Tibial artery (tissue), 4 donors: Measurements from ENCODE around the gene RIMBP2.

Source experiments
- DNase-seq, 2 donors: peaks; one replicate each; pipeline ENCODE4 v3.0.0-alpha.2; 2019
- H3K27ac ChIP-seq, 2 donors: fragments of 200-600 bp; sonication (generic) in 1 of 2; 1 replicate in 1 of 2; 2 replicates in 1 of 2; pipeline ENCODE4 v1.5.1; 2018 to 2019; ENCODE audit warnings: mild to moderate bottlenecking in 1 of 2
- H3K27me3 ChIP-seq, 2 donors: fragments of 200-600 bp; sonication (generic) in 1 of 2; one replicate each; pipeline versions ENCODE4 v1.5.1 to v1.6.0; 2016 to 2019
- H3K36me3 ChIP-seq, 3 donors: fragments of 200-600 bp; sonication (generic) in 2 of 3; one replicate each; pipeline ENCODE4 v1.5.1; 2016 to 2019; ENCODE audit warnings: mild to moderate bottlenecking in 2 of 3
- H3K4me1 ChIP-seq, 4 donors: fragments of 200-600 bp; sonication (generic) in 2 of 4; 1 replicate in 3 of 4; 2 replicates in 1 of 4; pipeline ENCODE4 v1.5.1; 2016 to 2019
- H3K4me3 ChIP-seq, 2 donors: fragments of 200-600 bp; sonication (generic) in 1 of 2; 1 replicate in 1 of 2; 2 replicates in 1 of 2; pipeline ENCODE4 v1.5.1; 2018 to 2019; ENCODE audit warnings: mild to moderate bottlenecking in 2 of 2
- H3K9me3 ChIP-seq, 3 donors: fragments of 200-600 bp; sonication (generic) in 1 of 3; one replicate each; pipeline ENCODE4 v1.5.1; 2016 to 2019
- intact Hi-C: fragments of 100-400 bp; cut with DNase I; formaldehyde crosslinking; loops from one replicate; pipeline ENCODE4 v1.15.0; 2023; ENCODE audit warnings: low total_unique reads
- TF ChIP-seq, protein P1 (sequence below), 2 experiments: fragments of 200-600 bp in 1 of 2; fragments of 450-650 bp in 1 of 2; IDR thresholded peaks; one replicate each; pipeline ENCODE4 v1.5.1; 2017 to 2019; ENCODE audit warnings: antibody characterized with exemption in 2 of 2, mild to moderate bottlenecking in 1 of 2, moderate library complexity in 1 of 2

The RIMBP2 gene

DNA sequence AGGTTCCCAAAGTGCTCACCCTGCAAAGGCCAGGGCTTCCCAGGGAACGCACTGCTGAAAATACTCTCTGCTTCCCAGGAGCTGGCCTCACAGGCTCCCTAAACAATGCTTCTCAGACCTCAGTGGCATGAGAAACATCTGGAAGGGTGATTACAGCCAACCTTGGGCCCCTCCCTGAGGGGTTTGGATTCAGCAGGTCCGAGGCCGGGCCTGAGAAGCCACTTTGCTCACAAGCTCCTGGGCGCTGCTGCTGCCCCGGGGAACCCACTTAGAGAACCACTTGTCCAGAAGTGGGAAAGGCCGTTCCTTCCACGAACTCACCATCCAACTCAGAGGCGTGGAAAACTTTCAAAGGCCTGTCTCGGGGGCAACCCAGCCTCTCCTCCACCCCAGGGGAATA, 247.9 kb downstream of the RIMBP2 start:
- intact Hi-C loops: no loop called here
- Histone ChIP-seq H3K4me1 (no peaks in the 10 kb centered on the region), H3K9me3 (peaks cover 0 to 26% (median 17%) of the 10 kb centered on the region in 3 donors), H3K4me3 (no peak overlapping the region), H3K27me3 (peaks cover 0 to 7% of the 10 kb centered on the region in 2 donors), H3K27ac (no peak overlapping the region), H3K36me3 (no peaks in the 10 kb centered on the region)
- no peak for DNase-seq
- TF ChIP-seq, protein P1, sequence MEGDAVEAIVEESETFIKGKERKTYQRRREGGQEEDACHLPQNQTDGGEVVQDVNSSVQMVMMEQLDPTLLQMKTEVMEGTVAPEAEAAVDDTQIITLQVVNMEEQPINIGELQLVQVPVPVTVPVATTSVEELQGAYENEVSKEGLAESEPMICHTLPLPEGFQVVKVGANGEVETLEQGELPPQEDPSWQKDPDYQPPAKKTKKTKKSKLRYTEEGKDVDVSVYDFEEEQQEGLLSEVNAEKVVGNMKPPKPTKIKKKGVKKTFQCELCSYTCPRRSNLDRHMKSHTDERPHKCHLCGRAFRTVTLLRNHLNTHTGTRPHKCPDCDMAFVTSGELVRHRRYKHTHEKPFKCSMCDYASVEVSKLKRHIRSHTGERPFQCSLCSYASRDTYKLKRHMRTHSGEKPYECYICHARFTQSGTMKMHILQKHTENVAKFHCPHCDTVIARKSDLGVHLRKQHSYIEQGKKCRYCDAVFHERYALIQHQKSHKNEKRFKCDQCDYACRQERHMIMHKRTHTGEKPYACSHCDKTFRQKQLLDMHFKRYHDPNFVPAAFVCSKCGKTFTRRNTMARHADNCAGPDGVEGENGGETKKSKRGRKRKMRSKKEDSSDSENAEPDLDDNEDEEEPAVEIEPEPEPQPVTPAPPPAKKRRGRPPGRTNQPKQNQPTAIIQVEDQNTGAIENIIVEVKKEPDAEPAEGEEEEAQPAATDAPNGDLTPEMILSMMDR (IDR thresholded peaks at IDR 0.05): no peak

DNA sequence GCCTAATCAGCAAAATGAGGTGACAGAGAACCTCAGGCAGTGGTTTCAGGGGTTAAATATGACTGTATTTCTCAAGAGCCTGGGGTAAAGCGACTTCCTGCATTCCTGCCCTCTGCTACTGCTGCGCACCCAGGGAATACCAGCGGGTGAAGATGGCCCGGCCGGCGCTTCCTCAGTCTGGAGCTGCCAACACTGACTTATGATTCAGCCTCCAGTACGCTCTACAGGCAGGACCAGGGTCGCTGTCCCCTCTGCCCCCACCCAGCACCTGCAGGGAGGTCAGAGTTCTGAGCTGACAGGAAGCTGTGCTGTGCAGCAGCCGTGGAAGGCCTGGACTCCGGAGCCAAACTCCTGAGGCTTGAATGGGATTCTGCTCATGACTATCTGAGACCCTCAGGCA, 250.5 kb downstream of the RIMBP2 start:
- Histone ChIP-seq H3K4me1 (no peaks in the 10 kb centered on the region), H3K36me3 (no peaks in the 10 kb centered on the region), H3K9me3 (peaks cover 0 to 26% (median 17%) of the 10 kb centered on the region in 3 donors), H3K4me3 (no peak overlapping the region), H3K27ac (no peak overlapping the region), H3K27me3 (peaks cover 0 to 4% of the 10 kb centered on the region in 2 donors)
- no peak for DNase-seq
- intact Hi-C loops: no loop called here
- TF ChIP-seq, protein P1 (IDR thresholded peaks at IDR 0.05): no peak

DNA sequence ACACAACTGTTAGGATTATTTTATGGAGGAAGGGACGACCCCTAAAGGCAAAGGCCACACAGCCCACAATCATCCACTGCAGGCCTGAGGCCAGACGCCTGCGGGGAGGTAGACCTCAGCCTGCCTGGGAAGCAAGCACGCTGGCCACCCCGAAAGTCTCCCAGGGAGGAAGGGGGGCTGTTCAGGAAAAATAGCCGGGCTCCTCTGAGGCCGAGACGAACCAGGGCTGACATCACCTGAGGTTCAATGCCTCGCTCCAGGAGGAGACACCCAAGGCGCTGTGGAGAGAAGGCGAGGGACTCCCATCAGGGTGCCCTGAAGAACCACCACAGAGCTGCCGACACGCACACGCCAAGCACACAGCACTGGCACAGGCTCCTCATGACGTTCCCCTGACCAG, 251.1 kb downstream of the RIMBP2 start:
- DNase-seq: no peak
- Histone ChIP-seq H3K27ac (no peak overlapping the region), H3K4me3 (no peak overlapping the region), H3K36me3 (no peaks in the 10 kb centered on the region), H3K27me3 (peaks cover 0 to 4% of the 10 kb centered on the region in 2 donors), H3K4me1 (no peaks in the 10 kb centered on the region), H3K9me3 (peaks cover 0 to 26% (median 17%) of the 10 kb centered on the region in 3 donors)
- intact Hi-C loops: no loop called here
- TF ChIP-seq, protein P1 (IDR thresholded peaks at IDR 0.05): no peak

DNA sequence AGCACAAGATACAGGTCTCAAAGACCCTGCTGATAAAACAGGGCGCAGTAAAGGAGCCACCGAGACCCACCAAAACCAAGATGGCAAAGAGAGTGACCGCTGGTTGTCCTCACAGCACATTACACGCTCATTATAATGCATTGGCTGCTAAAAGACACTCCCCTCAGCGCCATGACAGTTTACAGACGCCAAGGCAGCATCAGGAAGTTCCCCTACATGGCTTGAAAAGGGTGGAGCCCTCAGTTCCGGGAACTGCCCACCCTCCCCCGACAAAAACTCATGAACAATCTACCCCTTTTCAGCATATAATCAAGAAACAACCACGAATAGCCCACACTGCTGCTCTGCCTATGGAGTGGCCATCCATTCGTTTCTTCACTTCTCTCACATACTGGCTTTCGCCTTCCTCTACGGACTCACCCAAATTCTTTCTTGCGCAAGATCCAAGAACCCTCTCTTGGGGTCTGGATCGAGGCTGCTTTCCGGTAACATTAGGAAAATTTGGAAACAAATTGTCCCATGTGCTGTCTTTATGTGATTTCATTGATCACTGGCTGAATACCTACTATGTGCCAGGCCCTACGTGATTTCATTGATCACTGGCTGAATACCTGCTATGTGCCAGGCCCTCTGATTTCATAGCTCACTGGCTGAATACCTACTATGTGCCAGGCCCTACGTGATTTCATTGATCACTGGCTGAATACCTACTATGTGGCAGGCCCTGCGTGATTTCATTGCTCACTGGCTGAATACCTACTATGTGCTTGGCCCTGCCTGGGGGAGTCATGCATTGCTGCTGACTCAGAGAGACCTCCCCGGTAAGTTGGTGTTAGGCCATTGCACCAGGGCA, 252.1 kb downstream of the RIMBP2 start:
- DNase-seq: no peak
- Histone ChIP-seq H3K27me3 (peaks cover 0 to 3% of the 10 kb centered on the region in 2 donors), H3K4me3 (no peak overlapping the region), H3K4me1 (no peaks in the 10 kb centered on the region), H3K27ac (no peak overlapping the region), H3K36me3 (no peaks in the 10 kb centered on the region), H3K9me3 (peaks cover 0 to 23% (median 17%) of the 10 kb centered on the region in 3 donors)
- intact Hi-C loops: no loop called here
- TF ChIP-seq, protein P1 (IDR thresholded peaks at IDR 0.05): no peak

DNA sequence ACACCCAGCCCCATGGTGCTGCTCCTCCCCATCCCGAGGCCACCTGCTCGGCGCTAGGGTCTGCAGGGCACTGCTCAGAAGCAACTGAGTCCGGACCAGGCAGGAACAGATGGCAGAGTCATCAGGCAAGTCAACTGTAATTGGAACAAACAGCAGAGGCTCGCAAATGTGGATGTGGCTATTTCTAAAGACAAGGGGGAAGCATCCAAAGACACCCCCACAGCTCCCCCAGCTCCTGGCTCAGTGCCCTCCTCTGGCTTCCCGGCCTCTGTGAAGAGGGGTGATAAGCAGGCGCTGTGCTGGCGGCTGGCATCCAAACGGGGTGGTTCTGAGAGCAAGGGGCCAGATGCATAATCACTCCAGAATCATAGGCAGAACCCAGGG, 252.8 kb downstream of the RIMBP2 start:
- TF ChIP-seq, protein P1 (IDR thresholded peaks at IDR 0.05): no peak
- Histone ChIP-seq H3K4me3 (no peak overlapping the region), H3K27me3 (peaks cover 0 to 3% of the 10 kb centered on the region in 2 donors), H3K27ac (no peak overlapping the region), H3K9me3 (peaks cover 0 to 15% (median 12%) of the 10 kb centered on the region in 3 donors), H3K4me1 (no peaks in the 10 kb centered on the region), H3K36me3 (no peaks in the 10 kb centered on the region)
- intact Hi-C loops: no loop called here
- no peak for DNase-seq
